HG02973 (cell line): Measurements from ENCODE around the gene MAMDC2.
"Not testable (repeated sequence)": the region's sequence is repeated elsewhere in the genome, so short reads cannot be mapped to it uniquely, and the experiment has no call there.

ENCODE experiments used
- ATAC-seq: cut with Tn5 transposase; IDR thresholded peaks from one replicate; pipeline ENCODE4 v1.9.1; 2021; ENCODE audit warnings: moderate library complexity; ENCODE audit not compliant: unreplicated experiment

MAMDC2 gene

DNA sequence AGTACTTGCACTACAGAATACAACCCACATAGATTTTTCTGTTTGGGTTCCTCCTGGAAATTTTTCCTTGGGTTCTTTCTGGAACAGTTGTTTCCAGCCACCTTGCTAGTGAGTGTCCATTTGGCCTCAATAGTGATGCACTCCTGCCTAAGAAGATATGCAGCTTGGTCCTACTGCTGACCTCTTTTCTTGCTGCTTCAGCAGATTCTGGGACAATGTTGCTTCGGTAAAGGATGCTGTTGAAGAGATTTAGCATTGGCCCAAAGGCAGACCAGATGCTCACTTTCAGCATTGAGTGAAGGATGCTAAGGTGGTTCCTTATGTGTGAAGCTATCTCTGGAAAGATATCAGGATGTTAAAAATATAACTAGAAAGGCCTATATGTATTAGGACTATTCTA lies 128.9 kb downstream of the MAMDC2 start:
- ATAC-seq, result no peak

- no peak for ATAC-seq
Observed at GRCh38 chr9:70177121-70177520, 133.5 kb downstream of the MAMDC2 start.

DNA sequence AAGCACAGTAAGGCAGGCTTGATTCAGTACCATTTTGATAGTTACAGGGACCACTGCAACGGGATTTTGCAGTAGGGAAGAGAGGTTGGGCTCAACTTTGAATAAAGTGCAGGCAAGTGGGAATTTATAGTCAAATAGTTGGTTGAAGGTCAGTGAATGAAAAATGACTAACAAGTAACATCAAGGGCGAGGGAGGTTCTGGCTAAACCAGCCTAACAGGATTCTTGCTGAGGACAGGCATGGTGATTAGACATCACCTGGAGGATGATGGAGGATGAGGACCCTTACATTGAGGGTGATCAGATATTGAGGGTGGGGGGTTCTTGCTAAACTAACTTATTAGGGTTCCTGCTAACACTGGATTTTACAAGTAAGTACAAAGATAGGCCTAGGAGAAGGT lies 149.1 kb downstream of the MAMDC2 start:
- ATAC-seq, result no peak

DNA sequence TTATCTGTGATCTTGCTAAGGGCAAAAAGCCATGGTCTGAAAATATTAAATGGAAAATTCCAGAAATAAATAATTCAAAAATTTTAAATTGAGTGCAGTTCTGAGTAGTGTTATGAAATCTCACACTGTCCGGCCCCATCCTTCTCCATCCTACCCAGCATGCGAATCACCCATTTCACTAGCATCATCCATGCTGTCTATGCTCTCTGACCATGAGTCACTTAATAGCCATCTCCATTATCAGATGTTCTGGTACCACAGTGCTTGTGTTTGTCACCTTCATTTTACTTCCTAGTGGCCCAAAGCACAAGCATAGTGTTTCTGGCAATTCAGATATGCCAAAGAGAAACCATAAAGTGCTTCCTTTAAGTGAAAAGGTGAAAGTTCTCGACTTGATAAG lies 151.8 kb downstream of the MAMDC2 start:
- no peak for ATAC-seq

GRCh38 chr9:70197216-70198044 lies 153.8 kb downstream of the MAMDC2 start:
- no peak for ATAC-seq

- ATAC-seq, result not testable (repeated sequence)
Observed at GRCh38 chr9:70204743-70205142, 161.1 kb downstream of the MAMDC2 start.

DNA sequence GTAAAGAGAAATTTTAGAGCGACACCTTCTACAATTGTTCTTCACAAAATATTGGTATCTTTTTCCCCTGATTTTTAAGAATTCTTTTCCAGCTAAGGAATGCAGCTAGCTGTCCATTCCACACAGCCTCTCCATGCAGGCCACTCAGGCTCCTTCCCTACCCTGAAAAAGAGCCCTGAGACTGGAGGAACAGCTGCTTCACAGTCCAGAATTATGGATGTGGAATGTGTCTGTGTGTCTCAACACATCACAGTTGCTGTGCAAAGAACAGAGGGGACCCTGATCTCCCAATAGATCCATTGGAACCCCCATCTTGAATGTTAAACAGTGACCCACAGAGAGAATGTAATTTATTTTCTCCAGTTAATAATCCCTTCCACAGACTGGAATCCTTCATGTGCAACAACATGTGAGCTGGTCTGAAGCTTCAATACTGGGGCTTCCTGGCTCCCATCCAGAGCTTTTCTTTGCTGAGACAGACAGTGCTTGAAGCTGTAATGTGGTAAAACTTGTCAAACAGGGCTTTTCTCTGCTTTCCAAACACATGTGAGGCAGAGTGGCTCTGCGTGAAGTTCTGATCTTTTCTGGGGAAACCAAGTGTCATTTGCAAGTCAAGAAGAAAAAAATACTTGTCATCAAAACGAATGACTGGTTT lies 161.8 kb downstream of the MAMDC2 start:
- no peak for ATAC-seq

- no peak for ATAC-seq
Observed at GRCh38 chr9:70217029-70217428, 173.4 kb downstream of the MAMDC2 start.

- ATAC-seq, result no peak
Observed at GRCh38 chr9:70218767-70219166, 175.1 kb downstream of the MAMDC2 start.

DNA sequence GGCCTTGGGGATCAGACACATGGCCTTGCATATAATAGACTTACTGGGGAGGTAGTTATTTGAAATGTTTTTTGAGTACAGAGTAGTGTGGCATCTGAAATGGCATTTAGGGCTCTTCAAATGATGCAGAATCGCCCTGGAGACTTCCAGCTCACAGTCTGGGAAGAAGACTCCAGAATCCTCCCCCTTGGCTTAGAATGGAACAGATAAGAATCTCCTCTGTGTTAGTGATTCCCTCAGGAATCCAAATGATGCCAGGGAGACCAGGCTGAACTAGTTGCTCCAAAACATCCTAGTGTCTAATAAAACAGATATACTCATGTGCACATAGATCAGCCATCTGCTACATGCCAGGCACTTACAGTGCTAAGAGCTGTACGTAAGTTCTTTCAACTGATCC lies 176.6 kb downstream of the MAMDC2 start:
- no peak for ATAC-seq

- no peak for ATAC-seq
Observed at GRCh38 chr9:70222354-70222753, 178.7 kb downstream of the MAMDC2 start.

DNA sequence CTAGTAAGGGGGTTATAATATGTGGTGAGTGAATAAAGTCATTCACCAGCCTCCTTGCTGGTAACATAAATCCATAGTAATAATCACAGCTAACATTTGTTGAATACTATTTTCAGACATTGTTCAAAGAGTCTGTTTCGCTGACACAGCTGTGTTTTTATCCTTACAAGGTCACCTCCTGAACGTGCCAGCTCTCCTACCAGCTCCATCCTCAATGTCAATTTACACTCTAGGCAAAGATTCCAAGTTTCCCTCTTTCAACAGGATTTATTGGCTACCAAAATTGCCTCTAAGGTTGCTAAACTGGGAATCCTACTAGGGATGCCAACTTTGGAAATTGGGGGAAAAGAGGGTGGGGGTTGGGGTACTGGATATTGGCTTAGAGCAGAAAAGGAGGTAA lies 184.5 kb downstream of the MAMDC2 start:
- ATAC-seq, result no peak

- no peak for ATAC-seq
Observed at GRCh38 chr9:70228611-70229010, 185.0 kb downstream of the MAMDC2 start.

GRCh38 chr9:70229026-70229425 lies 185.4 kb downstream of the MAMDC2 start:
- ATAC-seq, result no peak

- ATAC-seq, result no peak
Observed at GRCh38 chr9:70229579-70229978, 185.9 kb downstream of the MAMDC2 start.

- no peak for ATAC-seq
Observed at GRCh38 chr9:70232476-70232875, 188.8 kb downstream of the MAMDC2 start.

- not testable (repeated sequence) for ATAC-seq
Observed at GRCh38 chr9:70234208-70234607, 190.6 kb downstream of the MAMDC2 start.

GRCh38 chr9:70245952-70246351 lies 202.3 kb downstream of the MAMDC2 start:
- ATAC-seq, result not testable (repeated sequence)

GRCh38 chr9:70250221-70250620 lies 206.6 kb downstream of the MAMDC2 start:
- no peak for ATAC-seq

DNA sequence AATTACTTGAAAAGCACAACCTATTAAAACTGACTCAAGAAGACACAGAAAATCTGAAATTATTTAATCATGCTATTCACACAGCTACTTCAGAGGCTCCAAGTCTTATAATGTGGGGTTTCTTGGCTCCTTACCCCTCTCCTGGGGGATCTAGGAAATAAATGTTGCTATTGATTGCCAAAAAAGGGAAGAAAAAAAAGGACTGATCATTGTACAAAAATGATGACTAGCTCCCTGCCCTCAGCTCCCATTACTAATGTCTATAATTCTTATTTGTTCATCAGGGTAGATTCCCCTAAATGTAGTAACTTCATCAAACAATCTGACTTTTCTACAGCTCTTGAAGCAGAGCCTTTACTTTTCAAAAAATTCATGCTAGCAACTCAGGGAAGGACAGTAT lies 211.8 kb downstream of the MAMDC2 start:
- ATAC-seq, result no peak

GRCh38 chr9:70256123-70256551 lies 212.5 kb downstream of the MAMDC2 start:
- ATAC-seq, result no peak

DNA sequence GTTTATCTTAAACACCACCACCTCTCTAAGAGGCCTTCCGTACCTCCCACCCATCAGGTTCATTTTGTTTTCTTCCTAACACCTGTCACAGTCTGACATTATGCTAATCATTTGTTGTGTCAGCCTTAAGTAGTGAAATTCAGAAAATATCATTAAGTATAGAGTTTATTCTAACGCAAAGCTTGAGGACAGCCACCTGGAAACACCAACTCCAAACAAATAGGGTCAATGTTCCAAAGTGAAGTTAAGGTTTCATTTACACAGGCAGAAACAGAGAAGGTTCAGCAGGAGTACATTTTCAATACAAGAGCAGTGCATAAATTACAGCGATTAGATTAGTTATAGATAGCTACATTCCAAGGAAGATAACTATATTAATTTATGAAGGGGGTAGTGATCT lies 213.9 kb downstream of the MAMDC2 start:
- ATAC-seq, result no peak
